ENCODE data around the gene VEPH1. TPM values are rescaled to one million over a fixed set of nuclear protein-coding genes. Genes with fewer than 3 reads are reported as not detected.

VEPH1 gene
- total RNA-seq, 1 donor from 2014 or later, result 8.8 TPM

DNA sequence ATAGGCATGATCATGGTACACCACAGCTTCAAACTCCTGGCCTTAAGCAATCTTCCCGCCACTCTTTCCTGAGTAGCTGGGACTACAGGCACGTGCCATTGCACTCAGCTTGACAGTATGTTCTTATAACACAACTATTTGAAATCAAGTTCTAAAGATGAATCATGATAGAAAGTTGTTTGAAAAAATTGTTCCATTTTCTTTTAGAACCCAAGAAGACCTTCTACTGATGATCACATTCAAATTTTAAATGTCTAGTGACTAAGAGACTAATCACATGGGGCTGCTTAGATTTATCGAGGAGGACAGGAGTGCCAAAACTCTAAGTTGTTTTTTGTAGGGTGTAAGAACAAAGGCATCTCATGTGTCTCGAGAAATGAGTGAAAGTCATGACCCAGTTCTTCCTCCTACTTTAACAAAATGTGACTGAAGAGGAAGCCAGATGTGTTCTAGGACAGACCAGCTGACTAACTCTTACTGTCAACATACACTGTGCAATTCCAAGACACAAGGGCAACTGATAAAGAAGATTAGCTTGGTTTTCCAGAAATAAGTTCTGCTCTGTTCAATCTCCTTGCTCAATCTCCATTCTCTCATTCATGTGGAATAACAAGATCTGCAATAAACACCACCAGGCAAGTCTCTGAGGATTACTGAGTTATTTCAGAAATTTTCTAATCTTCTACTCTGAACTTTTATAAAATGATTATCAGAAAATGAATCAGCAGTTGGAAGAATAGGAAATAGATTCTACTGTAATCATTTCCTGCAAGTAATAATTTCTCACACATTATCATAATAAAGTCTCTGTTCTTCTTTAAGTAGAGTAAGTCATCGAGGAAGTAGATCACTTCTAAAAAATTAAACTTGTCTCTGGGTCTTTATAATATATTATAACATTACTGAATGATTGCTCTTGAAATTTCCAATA lies 220.7 kb downstream of the VEPH1 start:
- Mint-ChIP-seq H3K4me1 (no peaks in the 10 kb centered on the region), H3K9me3 (no peaks in the 10 kb centered on the region), H3K27ac (ENCODE audit: unreplicated experiment) (no peak overlapping the region), H3K27me3 (ENCODE audit: low read depth) (no peaks in the 10 kb centered on the region), H3K4me3 (no peak overlapping the region), H3K36me3 (ENCODE audit: low read depth) (peaks cover 2% of the 10 kb centered on the region)
- TF ChIP-seq, protein P1, sequence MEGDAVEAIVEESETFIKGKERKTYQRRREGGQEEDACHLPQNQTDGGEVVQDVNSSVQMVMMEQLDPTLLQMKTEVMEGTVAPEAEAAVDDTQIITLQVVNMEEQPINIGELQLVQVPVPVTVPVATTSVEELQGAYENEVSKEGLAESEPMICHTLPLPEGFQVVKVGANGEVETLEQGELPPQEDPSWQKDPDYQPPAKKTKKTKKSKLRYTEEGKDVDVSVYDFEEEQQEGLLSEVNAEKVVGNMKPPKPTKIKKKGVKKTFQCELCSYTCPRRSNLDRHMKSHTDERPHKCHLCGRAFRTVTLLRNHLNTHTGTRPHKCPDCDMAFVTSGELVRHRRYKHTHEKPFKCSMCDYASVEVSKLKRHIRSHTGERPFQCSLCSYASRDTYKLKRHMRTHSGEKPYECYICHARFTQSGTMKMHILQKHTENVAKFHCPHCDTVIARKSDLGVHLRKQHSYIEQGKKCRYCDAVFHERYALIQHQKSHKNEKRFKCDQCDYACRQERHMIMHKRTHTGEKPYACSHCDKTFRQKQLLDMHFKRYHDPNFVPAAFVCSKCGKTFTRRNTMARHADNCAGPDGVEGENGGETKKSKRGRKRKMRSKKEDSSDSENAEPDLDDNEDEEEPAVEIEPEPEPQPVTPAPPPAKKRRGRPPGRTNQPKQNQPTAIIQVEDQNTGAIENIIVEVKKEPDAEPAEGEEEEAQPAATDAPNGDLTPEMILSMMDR (conservative IDR thresholded peaks at IDR 0.05), result no peak
- DNase-seq (ENCODE audit: low read depth, low spot score), result no peak

DNA sequence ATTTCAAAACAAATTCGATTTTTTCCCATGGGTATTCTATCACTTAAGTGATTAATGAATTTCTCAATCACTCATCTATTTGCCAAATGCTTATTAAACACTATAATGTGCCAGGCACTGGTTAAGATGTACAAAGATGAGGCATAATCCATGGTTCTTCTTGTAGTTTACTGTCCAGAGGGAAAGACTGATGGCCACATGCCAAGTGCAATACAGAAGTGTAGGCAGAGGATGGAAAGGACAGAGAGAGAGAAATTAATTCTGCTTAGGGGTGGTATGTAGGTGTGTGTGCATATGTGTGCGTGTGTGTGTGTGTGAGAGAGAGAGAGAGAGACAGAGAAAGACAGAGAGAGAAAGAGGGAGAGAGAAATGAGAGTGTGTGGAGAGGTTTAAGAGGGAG lies 222.4 kb downstream of the VEPH1 start:
- H3K36me3 Mint-ChIP-seq (ENCODE audit: low read depth), result peaks cover 2% of the 10 kb centered on the region
- H3K9me3 Mint-ChIP-seq, result no peaks in the 10 kb centered on the region
- no peak overlapping the region for H3K4me3 Mint-ChIP-seq
- TF ChIP-seq, protein P1 (conservative IDR thresholded peaks at IDR 0.05), result no peak
- H3K27ac Mint-ChIP-seq (ENCODE audit: unreplicated experiment), result no peak overlapping the region
- H3K27me3 Mint-ChIP-seq (ENCODE audit: low read depth), result no peaks in the 10 kb centered on the region
- H3K4me1 Mint-ChIP-seq, result no peaks in the 10 kb centered on the region
- DNase-seq (ENCODE audit: low read depth, low spot score), result no peak

- no peak for DNase-seq (ENCODE audit: low read depth, low spot score)
- Mint-ChIP-seq H3K4me1 (no peaks in the 10 kb centered on the region), H3K27me3 (ENCODE audit: low read depth) (no peaks in the 10 kb centered on the region), H3K4me3 (no peak overlapping the region), H3K9me3 (no peaks in the 10 kb centered on the region), H3K27ac (ENCODE audit: unreplicated experiment) (no peak overlapping the region), H3K36me3 (ENCODE audit: low read depth) (peaks cover 2% of the 10 kb centered on the region)
- TF ChIP-seq, protein P1 (conservative IDR thresholded peaks at IDR 0.05), result no peak
These were observed 222.9 kb downstream of the VEPH1 start for GRCh38 chr3:157280354-157280753.

- TF ChIP-seq, protein P1 (conservative IDR thresholded peaks at IDR 0.05), result no peak
- DNase-seq (ENCODE audit: low read depth, low spot score), result no peak
- no peaks in the 10 kb centered on the region for H3K27me3 Mint-ChIP-seq (ENCODE audit: low read depth)
These were observed 224.0 kb downstream of the VEPH1 start for GRCh38 chr3:157279237-157279636.

GRCh38 chr3:157276801-157277200 lies 226.4 kb downstream of the VEPH1 start:
- no peak for DNase-seq (ENCODE audit: low read depth, low spot score)
- Mint-ChIP-seq H3K27ac (ENCODE audit: unreplicated experiment) (no peak overlapping the region), H3K9me3 (no peaks in the 10 kb centered on the region), H3K36me3 (ENCODE audit: low read depth) (peaks cover 2% of the 10 kb centered on the region), H3K27me3 (ENCODE audit: low read depth) (no peaks in the 10 kb centered on the region), H3K4me1 (peaks cover 11% of the 10 kb centered on the region), H3K4me3 (no peak overlapping the region)
- TF ChIP-seq, protein P1 (conservative IDR thresholded peaks at IDR 0.05), result no peak

More at GRCh38 chr3:157279237-157279636, 224.0 kb downstream of the VEPH1 start:
- Mint-ChIP-seq H3K4me1 (peaks cover 4% of the 10 kb centered on the region), H3K4me3 (no peak overlapping the region), H3K27ac (ENCODE audit: unreplicated experiment) (no peak overlapping the region), H3K36me3 (ENCODE audit: low read depth) (peaks cover 2% of the 10 kb centered on the region), H3K9me3 (no peaks in the 10 kb centered on the region)
